Medulla oblongata (tissue), 1 donor: ENCODE measurements around the gene FBXO28.
"Not testable (repeated sequence)": the region's sequence is repeated elsewhere in the genome, so short reads cannot be mapped to it uniquely, and the experiment has no call there.

ENCODE experiments used
- DNase-seq: peaks from one replicate; pipeline ENCODE4 v3.0.0-alpha.2; 2015; ENCODE audit errors: extremely low spot score

The FBXO28 gene

GRCh38 chr1:224113918-224114786 lies at the start of gene FBXO28:
TSS of gene FBXO28 (plus strand) at chr1:224114111. CDS start at chr1:224114130, 19 bp downstream.
- peak; percentile 97 for DNase-seq

- no peak for DNase-seq
These were observed 49.8 kb upstream of the FBXO28 start for GRCh38 chr1:224064150-224064549.

GRCh38 chr1:224065455-224065854 lies 48.5 kb upstream of the FBXO28 start:
- no peak for DNase-seq

- no peak for DNase-seq
These were observed 46.7 kb upstream of the FBXO28 start for GRCh38 chr1:224067207-224067606.

- DNase-seq: no peak
These were observed 46.1 kb upstream of the FBXO28 start for GRCh38 chr1:224067621-224068457.

GRCh38 chr1:224068458-224069072 lies 45.3 kb upstream of the FBXO28 start:
- no peak for DNase-seq

- DNase-seq: no peak
These were observed 44.8 kb upstream of the FBXO28 start for GRCh38 chr1:224069138-224069537.

- DNase-seq: no peak
These were observed 43.4 kb upstream of the FBXO28 start for GRCh38 chr1:224070521-224070920.

- DNase-seq: no peak
These were observed 37.5 kb upstream of the FBXO28 start for GRCh38 chr1:224076407-224076806.

GRCh38 chr1:224079644-224080043 lies 34.3 kb upstream of the FBXO28 start:
- DNase-seq: not testable (repeated sequence)

- peak; percentile 27 for DNase-seq
These were observed 33.7 kb upstream of the FBXO28 start for GRCh38 chr1:224080115-224080774.

GRCh38 chr1:224081604-224082003 lies 32.3 kb upstream of the FBXO28 start:
- DNase-seq: no peak

GRCh38 chr1:224082146-224082545 lies 31.8 kb upstream of the FBXO28 start:
- DNase-seq: no peak

- DNase-seq: no peak
These were observed 29.0 kb upstream of the FBXO28 start for GRCh38 chr1:224084867-224085266.

GRCh38 chr1:224085421-224086108 lies 28.3 kb upstream of the FBXO28 start:
- no peak for DNase-seq

- no peak for DNase-seq
These were observed 26.6 kb upstream of the FBXO28 start for GRCh38 chr1:224087286-224087794.

GRCh38 chr1:224089583-224089982 lies 24.3 kb upstream of the FBXO28 start:
- DNase-seq: no peak

- no peak for DNase-seq
These were observed 23.8 kb upstream of the FBXO28 start for GRCh38 chr1:224090116-224090515.

- DNase-seq: no peak
These were observed 21.8 kb upstream of the FBXO28 start for GRCh38 chr1:224092111-224092510.

GRCh38 chr1:224092601-224093000 lies 21.3 kb upstream of the FBXO28 start:
- DNase-seq: no peak

GRCh38 chr1:224095339-224095738 lies 18.6 kb upstream of the FBXO28 start:
- DNase-seq: no peak
